NCI-H524 (cell line): Measurements from ENCODE around the gene KRTAP10-1.
"Not testable (repeated sequence)": the region's sequence is repeated elsewhere in the genome, so short reads cannot be mapped to it uniquely, and the experiment has no call there.

Experiments used
- DNase-seq, 2 experiments: peaks; one replicate each; lab custom pipeline; 2025; lab: John Stamatoyannopoulos, UW

KRTAP10-1 gene

DNA sequence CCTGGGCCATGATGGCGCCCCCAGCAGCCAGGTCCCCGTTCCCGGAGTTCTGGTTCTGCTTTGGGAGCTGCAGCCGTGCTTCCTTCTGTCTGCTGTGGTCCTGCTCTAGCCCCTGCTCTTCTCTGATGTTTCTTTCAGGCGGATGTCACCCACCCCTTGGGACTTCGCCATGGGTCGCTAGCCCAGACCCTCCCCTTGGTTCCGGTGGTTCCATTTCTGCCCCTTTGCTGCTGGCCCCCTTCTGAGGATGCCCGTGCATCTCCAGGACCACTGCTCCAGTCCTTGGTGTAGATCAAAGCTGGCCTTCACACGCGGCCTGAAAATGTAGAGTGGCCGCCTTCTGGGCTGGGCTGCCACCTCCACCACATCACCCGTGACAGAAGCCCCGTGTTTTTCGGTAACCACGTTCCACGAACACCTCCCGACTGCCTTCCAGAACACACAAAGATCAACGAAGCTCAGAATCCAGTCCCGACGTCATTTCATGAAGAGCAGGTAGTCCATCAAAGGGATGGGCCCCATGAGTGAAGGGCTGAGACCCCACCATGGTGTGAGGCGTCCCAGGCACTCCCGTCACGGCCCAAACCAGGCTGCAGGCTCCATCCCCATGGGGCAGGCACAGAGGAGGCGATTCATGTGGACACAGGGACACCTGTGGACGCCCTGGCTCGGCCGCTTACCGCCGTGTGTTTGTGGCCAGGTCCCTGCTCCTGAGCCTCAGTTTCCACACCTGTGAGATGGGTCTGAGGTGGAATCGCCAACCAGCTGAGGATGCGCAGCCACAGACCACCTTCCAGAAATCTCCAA is 24.4 kb downstream of the KRTAP10-1 start:
- DNase-seq, result no peak

DNA sequence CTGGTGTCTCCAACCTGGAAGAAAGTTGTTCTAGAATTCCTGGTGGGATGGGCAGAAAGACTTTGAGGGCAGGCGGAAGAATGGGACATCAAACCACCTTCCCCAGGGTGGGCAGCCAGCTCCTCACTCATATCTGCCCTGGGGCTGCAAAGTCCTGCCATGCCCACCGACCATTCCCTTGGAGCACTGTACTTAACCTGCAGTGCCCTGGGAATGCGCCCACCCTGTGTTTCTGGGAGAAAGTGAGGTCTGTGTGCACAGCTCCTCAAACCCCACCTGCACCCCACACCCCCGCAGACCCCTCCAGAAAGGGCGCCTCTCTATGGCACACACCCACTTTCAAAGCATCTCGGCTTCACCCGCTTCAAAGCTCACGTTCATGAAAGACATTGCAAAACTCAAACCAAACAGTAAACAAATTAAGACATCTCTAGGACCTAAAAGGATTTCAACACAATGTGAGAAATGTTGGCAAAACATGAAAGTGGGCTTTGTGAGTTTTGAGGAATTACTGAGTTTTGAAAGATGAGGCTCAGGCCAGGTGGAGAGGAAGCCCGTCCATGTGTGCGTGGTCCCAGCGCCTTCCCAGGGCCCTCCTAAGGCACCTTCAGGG is 25.1 kb downstream of the KRTAP10-1 start:
- DNase-seq, result no peak

DNA sequence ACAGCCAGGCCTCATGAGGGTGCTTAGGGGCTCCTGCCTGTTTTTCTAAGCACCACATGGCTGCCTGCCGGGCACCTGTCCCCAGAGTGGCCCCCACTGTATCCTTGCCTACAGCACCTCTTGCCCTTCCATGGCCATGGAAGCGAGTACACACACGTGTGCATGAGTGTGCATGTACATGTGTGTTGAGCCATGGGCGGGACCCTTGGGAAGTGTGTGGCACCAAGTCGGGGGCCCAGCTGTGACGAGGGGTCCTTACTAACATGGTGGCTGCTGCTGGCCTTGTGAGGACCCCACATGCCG is 25.8 kb downstream of the KRTAP10-1 start:
- DNase-seq, result no peak

DNA sequence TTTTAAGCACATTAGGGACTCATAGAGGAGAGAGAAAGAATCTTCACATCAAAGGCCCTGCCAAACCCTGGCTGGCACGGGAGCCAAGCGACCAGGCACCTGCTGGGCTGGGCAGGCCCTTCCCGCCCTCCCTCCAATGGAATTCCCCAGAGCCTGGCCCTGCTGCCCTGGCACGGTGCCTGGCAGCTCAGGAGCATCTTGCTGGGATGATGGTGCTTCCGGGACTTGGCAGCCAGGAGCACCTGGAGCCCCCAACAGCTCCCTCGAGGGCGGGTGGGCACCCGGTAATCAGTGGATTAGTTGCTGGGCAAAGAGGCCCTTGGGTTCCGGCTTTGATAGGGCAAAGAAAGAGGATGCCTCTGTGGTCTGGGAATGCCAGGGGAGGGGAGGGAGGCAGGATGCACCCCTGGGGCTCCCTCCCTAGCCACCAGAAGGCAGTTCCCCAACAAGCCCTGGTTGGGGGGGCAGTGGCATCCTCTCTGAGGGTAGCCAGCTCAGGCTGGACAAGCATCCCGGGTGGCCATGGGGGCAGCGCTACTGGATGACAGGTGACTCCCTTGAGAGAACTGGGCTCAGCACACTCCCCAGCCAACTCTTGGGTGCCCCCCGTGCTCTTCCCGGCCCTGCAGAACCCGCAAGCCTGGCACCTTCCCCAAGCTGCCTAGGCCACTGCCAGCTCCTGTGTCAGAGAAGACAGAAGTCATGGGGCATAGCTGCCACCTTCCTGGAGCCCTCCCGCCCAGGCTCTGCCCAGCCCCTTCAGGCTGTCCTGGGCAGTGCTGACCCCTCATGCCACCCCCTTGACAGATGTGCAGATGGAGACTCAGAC is 26.4 kb downstream of the KRTAP10-1 start:
- DNase-seq, result peak in 1 of 2 experiments; percentile 27

DNA sequence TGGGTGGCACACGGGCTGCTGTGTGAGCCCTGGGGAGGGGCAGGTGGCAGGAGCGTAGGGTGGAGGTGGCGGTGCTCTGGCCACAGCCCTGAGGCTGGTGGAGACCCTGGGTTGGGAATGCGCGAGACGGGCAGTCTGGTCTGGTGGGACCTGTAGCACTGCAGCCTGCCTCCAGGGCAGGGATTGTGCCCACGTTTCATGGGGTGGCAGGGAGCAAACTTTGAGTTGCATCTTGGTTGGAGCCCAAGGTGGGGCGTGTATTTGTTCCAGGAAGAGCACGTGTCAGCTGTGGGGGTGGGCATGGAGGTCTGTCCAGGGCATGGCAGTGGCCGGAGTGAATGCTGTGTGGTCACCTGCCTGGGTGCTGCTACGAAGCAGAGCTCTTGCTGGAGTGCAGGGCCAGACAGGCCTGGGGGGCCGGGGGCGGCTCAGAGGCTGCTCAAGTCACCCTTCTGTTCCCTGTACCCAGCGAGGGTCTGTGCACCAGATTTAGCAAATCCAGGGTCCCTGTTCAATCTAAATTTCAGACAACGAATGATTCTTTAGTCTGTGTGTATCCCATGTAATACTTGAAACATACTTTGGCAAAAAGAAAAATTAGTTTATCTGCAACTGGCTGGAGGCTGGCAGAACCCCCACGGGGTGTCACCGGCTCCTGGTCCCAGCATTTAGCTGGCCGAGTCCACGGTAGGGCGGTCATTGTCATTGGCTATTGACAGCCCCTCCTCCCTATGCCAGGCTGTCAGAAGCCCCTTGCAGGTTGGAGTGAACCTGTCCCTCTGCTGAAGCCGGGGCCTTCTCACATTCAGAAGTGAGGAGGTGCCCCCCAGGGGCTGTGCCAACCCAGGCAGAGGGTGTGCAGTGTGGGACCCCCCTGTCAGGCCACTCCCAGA is 27.3 kb downstream of the KRTAP10-1 start:
- DNase-seq, result no peak

DNA sequence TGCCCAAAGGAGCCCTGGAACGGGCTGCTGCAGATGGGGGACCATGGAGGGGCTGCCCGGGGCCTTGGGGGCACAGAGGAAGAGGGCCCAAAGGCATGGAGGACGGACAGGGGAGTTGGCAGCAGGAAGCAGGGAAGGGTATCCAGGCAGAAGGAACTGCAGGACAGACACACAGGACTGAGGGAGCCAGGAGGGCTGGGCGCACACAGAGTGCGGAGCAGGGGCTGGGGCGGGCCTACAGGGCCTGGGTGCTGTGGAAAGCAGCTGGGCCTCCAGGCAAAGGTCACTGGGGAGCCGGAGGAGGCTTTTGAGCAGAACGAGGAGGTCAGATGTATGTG is 28.1 kb downstream of the KRTAP10-1 start:
- DNase-seq, result no peak

DNA sequence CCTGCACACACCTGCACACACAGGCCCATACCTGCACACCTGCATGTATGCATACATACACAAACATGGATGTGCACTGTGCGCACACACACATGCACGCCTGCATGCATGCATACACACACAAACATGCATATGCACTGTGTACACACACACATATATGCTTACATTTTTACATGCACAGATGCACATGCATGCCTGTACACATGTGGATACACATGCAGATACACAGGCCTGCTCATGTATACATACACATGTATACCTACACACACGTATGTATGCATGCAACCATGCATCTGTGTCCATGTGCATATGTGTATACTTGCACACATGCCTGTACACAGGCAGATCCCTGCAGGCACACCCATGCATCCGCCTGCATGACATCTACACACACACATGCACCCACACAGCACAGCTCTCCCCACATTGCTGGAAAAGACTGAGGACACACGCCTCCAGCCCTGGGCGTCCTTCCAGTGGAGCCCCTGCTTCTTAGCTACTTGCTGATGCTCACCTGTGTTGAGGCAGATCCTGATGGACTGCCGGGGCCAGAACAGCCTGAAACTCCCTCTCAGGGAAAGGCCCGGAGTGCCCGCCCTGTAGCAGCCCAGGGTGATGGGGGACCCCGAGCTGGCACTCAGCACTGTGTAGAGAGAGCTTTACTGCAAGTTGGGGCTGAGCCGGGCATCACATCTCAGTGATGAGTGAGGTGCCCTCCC is 28.6 kb downstream of the KRTAP10-1 start:
- DNase-seq, result no peak

DNA sequence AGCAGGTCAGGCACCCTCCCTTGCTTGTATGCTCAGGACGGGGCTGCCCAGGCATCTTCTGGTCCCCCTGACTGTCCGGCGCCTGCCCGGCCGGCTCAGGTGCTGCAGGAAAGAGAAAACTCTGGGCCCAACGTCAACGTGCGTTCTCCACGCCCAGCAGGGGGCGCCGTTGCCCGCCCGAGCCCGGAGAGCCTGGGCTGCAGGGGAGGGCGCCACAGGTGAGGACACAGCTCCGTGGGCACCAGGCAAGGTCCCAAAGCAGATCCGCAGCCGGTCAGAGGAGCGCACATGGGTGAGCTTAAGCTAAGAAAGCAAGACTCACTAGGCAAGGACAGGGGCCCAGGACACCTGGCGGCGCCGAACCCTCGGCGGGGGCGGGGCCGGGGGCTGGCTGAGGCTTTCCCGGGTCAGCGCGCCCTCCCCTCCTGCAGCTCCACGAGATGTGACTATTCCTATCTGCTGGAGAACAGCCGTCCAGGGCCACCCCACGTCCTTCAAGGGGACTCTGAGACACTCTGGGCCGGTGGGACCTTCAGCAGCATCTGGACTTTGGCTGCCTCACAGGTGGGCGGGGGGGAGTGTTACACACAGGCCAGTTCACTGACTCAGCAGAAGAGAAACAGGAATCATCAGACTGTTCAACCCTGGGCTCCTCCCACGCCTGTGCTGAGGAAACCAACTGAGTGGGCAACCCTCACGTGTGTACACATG is 29.3 kb downstream of the KRTAP10-1 start:
- peak; percentile 65 to 75 for DNase-seq

DNA sequence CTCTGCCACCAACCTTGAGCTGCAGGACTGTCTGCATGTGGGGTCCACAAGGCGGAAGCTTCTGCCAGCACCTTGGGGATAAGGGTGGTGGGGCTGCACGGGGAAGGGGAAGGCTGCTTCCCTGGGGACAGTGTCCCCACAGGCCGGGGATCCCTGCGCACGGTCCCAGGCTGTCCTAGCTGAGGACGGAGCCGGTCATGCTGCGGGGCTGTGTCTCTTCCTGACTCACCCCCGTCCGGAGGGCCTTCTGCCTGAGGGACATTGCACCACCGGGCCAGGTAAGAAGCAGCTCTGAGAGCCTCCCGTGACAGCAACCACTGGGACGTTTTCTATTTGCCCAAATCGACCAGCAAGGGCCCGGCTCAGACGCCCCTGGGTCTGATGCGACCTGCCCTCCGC is 29.9 kb downstream of the KRTAP10-1 start:
- no peak for DNase-seq

DNA sequence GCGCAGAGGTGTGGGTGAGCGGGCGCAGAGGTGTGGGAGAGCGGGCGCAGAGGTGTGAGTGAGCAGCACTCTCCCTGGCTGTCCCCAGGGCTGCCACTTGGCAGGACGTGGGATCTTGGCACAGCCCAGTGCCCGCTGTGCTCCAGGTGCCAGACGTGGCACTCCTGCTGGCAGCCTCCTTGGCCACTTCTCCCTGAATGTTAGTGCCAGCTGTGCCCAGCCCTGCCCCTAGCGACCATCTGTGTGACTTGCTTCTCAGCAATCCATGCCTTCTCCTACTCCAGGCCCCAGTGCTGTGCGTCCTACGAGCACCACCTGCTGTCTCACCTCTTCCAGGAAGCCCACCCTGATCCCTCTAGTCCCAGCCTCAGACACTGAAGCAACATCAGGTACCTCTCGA is 30.5 kb downstream of the KRTAP10-1 start:
- DNase-seq, result peak; percentile 87 to 93

DNA sequence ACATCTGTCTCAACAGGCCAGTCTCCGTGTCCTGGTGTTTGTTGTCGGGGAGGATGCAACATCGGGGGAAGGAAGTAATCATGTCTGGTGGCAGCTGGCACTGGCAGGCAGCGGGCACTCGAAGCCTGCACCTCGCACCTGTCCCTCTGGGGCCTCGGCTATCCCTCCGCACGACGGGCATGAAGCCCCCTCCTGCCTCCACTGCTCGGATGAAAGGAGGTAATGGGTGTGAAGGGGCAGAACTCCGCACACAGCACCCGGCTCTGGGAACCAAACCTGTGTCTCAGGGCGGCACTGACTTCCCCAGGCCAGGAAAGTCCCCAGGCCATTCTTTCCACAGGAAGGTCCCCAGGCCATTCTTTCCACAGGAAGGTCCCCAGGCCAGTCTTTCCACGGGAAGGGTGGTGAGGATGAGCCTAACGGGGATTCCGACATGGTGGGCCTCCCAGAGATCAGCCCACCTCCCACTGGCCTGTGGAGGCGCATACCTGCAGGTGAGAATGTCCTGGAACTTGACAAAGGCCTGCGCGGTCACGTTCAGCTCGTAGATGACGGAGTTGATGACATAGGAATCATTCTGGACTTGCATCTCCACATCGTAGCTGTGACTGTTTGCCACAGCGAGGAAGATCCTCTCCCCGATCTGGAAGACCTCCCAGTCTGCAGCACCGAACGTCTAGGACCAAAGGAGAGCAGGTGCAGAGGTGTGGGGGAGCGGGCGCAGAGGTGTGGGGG is 31.1 kb downstream of the KRTAP10-1 start:
- DNase-seq, result peak in 1 of 2 experiments; percentile 61

DNA sequence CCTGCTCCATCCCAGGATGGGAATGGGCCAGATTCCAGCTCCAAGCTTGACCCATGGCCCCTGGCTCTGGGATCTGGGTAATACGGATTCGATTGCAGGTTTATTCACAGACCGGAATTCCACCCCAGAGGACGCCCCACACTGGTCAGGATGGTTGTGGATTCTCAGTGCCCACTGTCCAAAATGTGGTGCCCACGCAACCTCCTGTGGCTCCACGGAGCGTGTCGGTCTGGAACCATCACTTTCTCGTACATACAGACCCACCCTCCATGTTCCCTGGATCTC is 31.6 kb downstream of the KRTAP10-1 start:
- DNase-seq, result no peak

DNA sequence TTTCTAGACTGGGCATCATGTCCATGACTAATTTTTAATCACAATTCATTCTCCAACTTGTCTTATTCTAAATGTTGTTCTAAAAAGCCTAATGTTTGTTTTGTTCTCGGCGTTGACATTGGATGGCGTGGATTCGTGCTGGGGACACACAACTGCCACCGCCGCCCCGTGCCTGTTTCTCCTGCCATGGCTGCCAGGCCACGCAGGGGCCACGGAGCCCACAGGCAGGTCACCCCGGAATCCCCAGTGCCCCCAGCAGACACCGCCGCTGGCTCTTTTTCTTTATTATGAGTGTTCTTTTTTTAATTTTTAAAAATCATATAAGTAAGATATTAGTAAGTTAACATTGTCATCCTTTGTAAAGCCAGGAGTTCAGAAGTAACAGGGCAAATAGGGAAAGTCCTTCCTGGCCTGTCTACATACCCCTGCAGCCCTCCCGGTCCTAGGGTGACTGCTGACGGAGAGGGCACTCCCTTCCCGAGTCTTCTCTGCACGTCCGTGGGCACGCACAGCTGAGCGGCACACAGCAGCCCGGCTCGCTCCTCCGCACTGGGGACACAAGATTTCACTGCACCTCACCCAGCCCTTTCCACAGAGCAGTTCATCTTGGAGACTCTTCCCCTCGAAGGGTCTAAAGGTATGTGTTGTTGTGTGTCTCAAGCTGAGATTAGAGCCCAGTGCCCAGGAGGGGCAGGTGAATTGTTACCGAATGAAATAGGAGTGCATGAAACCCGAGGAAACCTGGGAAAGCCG is 32.1 kb downstream of the KRTAP10-1 start:
- DNase-seq, result no peak

DNA sequence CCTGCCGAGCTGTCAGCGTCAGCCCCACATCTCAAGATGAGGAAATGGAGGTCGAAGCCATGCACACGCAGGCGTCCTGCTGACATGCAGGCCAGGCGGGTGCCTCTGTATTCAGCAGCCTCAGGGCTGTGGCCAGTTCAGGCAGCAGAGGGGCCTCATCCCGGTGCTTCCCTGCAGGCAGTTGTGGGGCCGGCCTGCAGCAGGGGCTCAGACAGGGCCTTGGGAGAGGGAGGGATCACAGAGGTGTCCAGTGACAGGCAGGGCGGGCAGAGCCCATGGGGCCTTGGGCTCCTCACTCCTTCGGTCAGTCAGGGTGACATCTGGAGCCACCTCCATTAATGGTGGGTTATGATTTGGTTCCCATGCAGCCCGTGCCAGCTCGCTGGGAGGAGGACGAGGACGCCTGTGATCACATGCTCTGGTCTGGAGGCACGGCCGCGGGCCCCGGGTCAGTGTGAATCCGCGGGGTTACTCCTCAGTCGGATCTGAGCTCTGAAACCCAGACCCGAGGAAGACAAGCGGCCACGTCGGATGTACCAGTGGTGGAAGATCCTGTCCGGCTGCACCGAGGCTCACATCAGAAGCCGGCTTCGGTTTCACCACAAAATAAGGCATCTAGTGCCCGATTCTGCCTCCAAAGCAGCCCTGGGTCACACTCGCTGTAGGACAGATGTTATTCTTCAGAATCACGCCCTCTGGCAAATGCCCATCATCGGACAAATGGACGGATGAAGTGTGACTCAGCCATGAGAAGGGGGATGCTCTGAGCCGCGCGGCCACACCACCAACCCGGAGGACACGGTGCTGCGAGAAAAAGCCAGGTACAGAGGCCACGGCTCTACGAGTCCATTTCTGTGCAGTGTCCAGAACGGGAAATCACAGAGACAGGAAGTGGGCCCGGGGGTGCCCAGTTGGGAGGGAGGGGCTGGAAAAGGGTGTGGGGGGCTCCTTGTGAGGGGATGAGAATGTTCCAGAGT is 33.4 kb downstream of the KRTAP10-1 start:
- no peak for DNase-seq

DNA sequence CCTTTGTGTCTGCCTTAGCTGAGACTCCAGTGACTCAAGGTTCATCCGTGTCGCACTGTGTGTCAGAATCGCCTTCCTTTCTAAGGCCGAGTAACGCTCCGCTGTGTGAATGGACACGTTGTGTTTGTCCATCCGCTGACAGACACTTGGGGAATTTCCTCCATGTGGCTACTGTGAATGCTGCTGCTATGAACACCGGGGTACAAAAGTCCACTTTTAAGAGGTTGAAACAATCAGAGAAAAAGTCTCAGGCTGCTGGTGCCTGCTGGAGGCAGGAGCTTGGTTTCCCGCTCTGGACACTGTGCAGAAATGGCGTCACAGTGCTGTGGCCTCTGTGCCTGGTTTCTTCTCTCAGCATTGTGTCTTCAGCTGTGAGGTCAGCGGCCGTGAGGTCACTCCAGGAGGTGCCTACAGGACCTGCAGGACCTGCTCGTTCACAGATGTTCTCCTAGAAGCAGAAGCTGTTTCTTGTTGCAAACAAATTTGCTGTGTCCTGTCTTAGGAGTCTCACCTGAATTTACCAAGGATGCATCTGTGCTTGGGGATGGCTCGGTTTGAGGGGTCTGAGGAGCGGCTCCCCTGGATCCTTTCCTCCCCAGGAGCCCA is 34.2 kb downstream of the KRTAP10-1 start:
- DNase-seq, result no peak

DNA sequence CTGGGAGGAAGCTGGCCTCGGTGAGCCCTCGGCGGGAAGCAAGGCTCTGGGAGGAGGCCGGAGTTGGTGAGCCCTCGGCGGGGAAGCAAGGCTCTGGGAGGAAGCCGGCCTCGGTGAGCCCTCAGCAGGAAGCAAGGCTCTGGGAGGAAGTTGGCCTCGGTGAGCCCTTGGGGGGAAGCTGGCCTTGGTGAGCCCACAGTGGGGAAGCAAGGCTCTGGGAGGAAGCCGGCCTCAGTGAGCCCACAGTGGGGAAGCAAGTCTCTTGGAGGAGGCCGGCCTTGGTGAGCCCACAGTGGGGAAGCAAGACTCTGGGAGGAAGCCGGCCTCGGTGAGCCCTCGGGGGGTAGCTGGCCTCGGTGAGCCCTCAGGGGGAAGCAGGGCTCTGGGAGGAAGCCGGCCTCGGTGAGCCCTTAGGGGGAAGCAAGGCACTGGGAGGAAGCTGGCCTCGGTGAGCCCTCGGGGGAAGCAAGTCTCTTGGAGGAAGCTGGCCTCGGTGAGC is 36.0 kb downstream of the KRTAP10-1 start:
- no peak for DNase-seq

DNA sequence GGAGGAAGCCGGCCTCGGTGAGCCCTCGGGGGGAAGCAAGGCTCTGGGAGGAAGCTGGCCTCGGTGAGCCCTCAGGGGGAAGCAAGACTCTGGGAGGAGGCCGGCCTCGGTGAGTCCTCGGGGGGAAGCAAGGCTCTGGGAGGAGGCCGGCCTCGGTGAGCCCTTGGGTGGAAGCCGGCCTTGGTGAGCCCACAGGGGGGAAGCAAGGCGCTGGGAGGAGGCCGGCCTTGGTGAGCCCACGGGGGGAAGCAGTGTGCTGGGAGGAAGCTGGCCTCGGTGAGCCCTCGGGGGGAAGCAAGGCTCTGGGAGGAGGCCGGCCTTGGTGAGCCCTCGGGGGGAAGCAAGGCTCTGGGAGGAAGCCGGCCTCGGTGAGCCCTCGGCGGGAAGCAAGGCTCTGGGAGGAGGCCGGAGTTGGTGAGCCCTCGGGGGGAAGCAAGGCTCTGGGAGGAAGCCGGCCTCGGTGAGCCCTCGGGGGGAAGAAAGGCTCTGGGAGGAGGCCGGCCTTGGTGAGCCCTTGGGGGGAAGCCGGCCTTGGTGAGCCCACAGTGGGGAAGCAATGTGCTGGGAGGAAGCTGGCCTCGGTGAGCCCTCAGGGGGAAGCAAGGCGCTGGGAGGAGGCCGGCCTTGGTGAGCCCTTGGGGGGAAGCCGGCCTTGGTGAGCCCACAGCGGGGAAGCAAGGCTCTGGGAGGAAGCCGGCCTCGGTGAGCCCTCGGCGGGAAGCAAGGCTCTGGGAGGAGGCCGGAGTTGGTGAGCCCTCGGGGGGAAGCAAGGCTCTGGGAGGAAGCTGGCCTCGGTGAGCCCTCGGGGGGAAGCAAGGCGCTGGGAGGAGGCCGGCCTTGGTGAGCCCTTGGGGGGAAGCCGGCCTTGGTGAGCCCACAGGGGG is 36.7 kb downstream of the KRTAP10-1 start:
- not testable (repeated sequence) for DNase-seq
